Hepatocyte (in vitro differentiated cells): Measurements from ENCODE around the gene ETFB.

ENCODE experiments used
- CTCF ChIP-seq: fragments of 200-600 bp; sonication (generic); IDR thresholded peaks from 2 replicates; pipeline ENCODE4 v1.5.1; 2016; ENCODE audit warnings: antibody characterized with exemption, mild to moderate bottlenecking; ENCODE audit not compliant: poor library complexity
- EZH2 ChIP-seq: fragments of 200-600 bp; sonication (generic); IDR thresholded peaks from 2 replicates; pipeline ENCODE4 v1.6.1; 2016; ENCODE audit warnings: antibody characterized with exemption, mild to moderate bottlenecking, borderline replicate concordance
- EZH2phosphoT487 ChIP-seq: fragments of 200-600 bp; sonication (generic); IDR thresholded peaks from one replicate; pipeline ENCODE4 v1.6.1; 2018; ENCODE audit warnings: antibody characterized with exemption, mild to moderate bottlenecking, low read depth, moderate library complexity; ENCODE audit not compliant: unreplicated experiment, severe bottlenecking

- TF ChIP-seq CTCF (no peak), EZH2phosphoT487 (no peak), EZH2 (no peak)
These were observed 14.8 kb downstream of the ETFB start for GRCh38 chr19:51351266-51351990.
